ENCODE measurements around the gene MORN1.

GRCh38 chr1:2389644-2390043, 1.7 kb downstream of the MORN1 start:
- TF ChIP-seq CTCF (IDR thresholded peaks at IDR 0.05; ENCODE audit: low read depth, low read length) (no peak), EZH2phosphoT487 (IDR thresholded peaks at IDR 0.05; ENCODE audit: low read depth) (no peak)

Data from OCI-LY3 (cell line).